Nephron progenitor cell (in vitro differentiated cells): ENCODE results near the gene LPP.

Source experiments
- DNase-seq: peaks from one replicate; pipeline ENCODE4 v3.0.0; 2021
- H3K27ac Mint-ChIP-seq: 2 replicates; pipeline ENCODE4 v1.8.0; 2021; ENCODE audit warnings: mild to moderate bottlenecking, moderate library complexity, mixed read lengths
- H3K27me3 Mint-ChIP-seq: 2 replicates; pipeline ENCODE4 v1.8.0; 2021; ENCODE audit warnings: mild to moderate bottlenecking, low read depth, mixed read lengths; ENCODE audit not compliant: poor library complexity
- H3K36me3 Mint-ChIP-seq: 2 replicates; pipeline ENCODE4 v1.8.0; 2021; ENCODE audit warnings: low read depth, mixed read lengths
- H3K4me1 Mint-ChIP-seq: 2 replicates; pipeline ENCODE4 v1.8.0; 2021; ENCODE audit warnings: mixed read lengths
- H3K4me3 Mint-ChIP-seq: 2 replicates; pipeline ENCODE4 v1.8.0; 2021; ENCODE audit warnings: mild to moderate bottlenecking, moderate library complexity, mixed read lengths
- H3K9me3 Mint-ChIP-seq: 2 replicates; pipeline ENCODE4 v1.8.0; 2021; ENCODE audit warnings: mild to moderate bottlenecking, moderate library complexity, mixed read lengths
- CTCF ChIP-seq: fragments of 200-600 bp; sonication (generic); IDR thresholded peaks from 2 replicates; pipeline ENCODE4 v1.5.0; 2021; ENCODE audit warnings: antibody characterized with exemption

Gene LPP

GRCh38 chr3:188772886-188773285, 618.9 kb downstream of the LPP start:
- H3K27ac Mint-ChIP-seq, result no peak overlapping the region
- TF ChIP-seq CTCF, result no peak
- no peak for DNase-seq
- H3K4me3 Mint-ChIP-seq, result no peak overlapping the region
- peaks cover 5% of the 10 kb centered on the region for H3K4me1 Mint-ChIP-seq
- H3K27me3 Mint-ChIP-seq, result no peaks in the 10 kb centered on the region
- no peaks in the 10 kb centered on the region for H3K9me3 Mint-ChIP-seq
- no peaks in the 10 kb centered on the region for H3K36me3 Mint-ChIP-seq

- DNase-seq, result no peak
- Mint-ChIP-seq H3K4me1 (no peaks in the 10 kb centered on the region), H3K27me3 (no peaks in the 10 kb centered on the region), H3K27ac (no peak overlapping the region), H3K4me3 (no peak overlapping the region), H3K9me3 (no peaks in the 10 kb centered on the region), H3K36me3 (no peaks in the 10 kb centered on the region)
- no peak for TF ChIP-seq CTCF
Observed at GRCh38 chr3:188775412-188775811, 621.5 kb downstream of the LPP start.

GRCh38 chr3:188776447-188776846, 622.5 kb downstream of the LPP start:
- DNase-seq, result no peak
- Mint-ChIP-seq H3K4me3 (no peak overlapping the region), H3K9me3 (no peaks in the 10 kb centered on the region), H3K36me3 (peaks cover 8% of the 10 kb centered on the region), H3K27me3 (no peaks in the 10 kb centered on the region), H3K4me1 (no peaks in the 10 kb centered on the region), H3K27ac (no peak overlapping the region)
- no peak for TF ChIP-seq CTCF

GRCh38 chr3:188778091-188778852, 624.3 kb downstream of the LPP start:
- Mint-ChIP-seq H3K9me3 (no peaks in the 10 kb centered on the region), H3K27me3 (no peaks in the 10 kb centered on the region), H3K27ac (no peak overlapping the region)

GRCh38 chr3:188779281-188779980, 625.5 kb downstream of the LPP start:
- H3K4me1 Mint-ChIP-seq, result no peaks in the 10 kb centered on the region
- no peak for TF ChIP-seq CTCF
- no peak for DNase-seq
- H3K9me3 Mint-ChIP-seq, result no peaks in the 10 kb centered on the region
- no peak overlapping the region for H3K4me3 Mint-ChIP-seq
- no peaks in the 10 kb centered on the region for H3K27me3 Mint-ChIP-seq
- H3K27ac Mint-ChIP-seq, result no peak overlapping the region
- H3K36me3 Mint-ChIP-seq, result peaks cover 8% of the 10 kb centered on the region

More at GRCh38 chr3:188778091-188778852, 624.3 kb downstream of the LPP start:
- Mint-ChIP-seq H3K4me1 (no peaks in the 10 kb centered on the region), H3K36me3 (peaks cover 8% of the 10 kb centered on the region), H3K4me3 (no peak overlapping the region)
- no peak for TF ChIP-seq CTCF
- no peak for DNase-seq
